Measurements from ENCODE around the gene DYNLT1. TPM values are rescaled to one million over a fixed set of nuclear protein-coding genes. Genes with fewer than 3 reads are reported as not detected.
"Not testable (repeated sequence)": the region's sequence is repeated elsewhere in the genome, so short reads cannot be mapped to it uniquely, and the experiment has no call there.

DYNLT1 gene
- total RNA-seq (2014; rRNA removed; shearing (Covaris generic)): 10.2 and 14.2 TPM in 2 replicates
- polyA plus RNA-seq (2015; cell fraction: cytosol; rRNA removed): 32.5 and 34.3 TPM in 2 replicates
- 47.9 and 50.1 TPM in 2 replicates for polyA plus RNA-seq (2015; cell fraction: nucleus; rRNA removed)

GRCh38 chr6:158644231-158645063 lies at the start of gene DYNLT1:
Gene DYNLT1 (minus strand): TSS chr6:158644743. CDS start chr6:158644708, 35 bp downstream.
- peak; percentile 85 for DNase-seq (ENCODE audit: low read depth, low spot score)
- in situ Hi-C loops (cut with HindIII; ENCODE audit: low pct_unique_long_range_greater_than_20kb, low sequenced_read_pairs): no loop called here

GRCh38 chr6:158688860-158689259 lies 44.3 kb upstream of the DYNLT1 start:
- in situ Hi-C loops (cut with HindIII; ENCODE audit: low pct_unique_long_range_greater_than_20kb, low sequenced_read_pairs): no loop called here
- DNase-seq (ENCODE audit: low read depth, low spot score): no peak

- no peak for DNase-seq (ENCODE audit: low read depth, low spot score)
- in situ Hi-C loops (cut with HindIII; ENCODE audit: low pct_unique_long_range_greater_than_20kb, low sequenced_read_pairs): no loop called here
These were observed 43.0 kb upstream of the DYNLT1 start for GRCh38 chr6:158687506-158687905.

GRCh38 chr6:158686791-158687381 lies 42.3 kb upstream of the DYNLT1 start:
- DNase-seq (ENCODE audit: low read depth, low spot score): no peak
- in situ Hi-C loops (cut with HindIII; ENCODE audit: low pct_unique_long_range_greater_than_20kb, low sequenced_read_pairs): no loop called here

GRCh38 chr6:158686311-158686710 lies 41.8 kb upstream of the DYNLT1 start:
- in situ Hi-C loops (cut with HindIII; ENCODE audit: low pct_unique_long_range_greater_than_20kb, low sequenced_read_pairs): no loop called here
- no peak for DNase-seq (ENCODE audit: low read depth, low spot score)

GRCh38 chr6:158684745-158685324 lies 40.3 kb upstream of the DYNLT1 start:
- no peak for DNase-seq (ENCODE audit: low read depth, low spot score)
- in situ Hi-C loops (cut with HindIII; ENCODE audit: low pct_unique_long_range_greater_than_20kb, low sequenced_read_pairs): no loop called here

- in situ Hi-C loops (cut with HindIII; ENCODE audit: low pct_unique_long_range_greater_than_20kb, low sequenced_read_pairs): no loop called here
- no peak for DNase-seq (ENCODE audit: low read depth, low spot score)
These were observed 39.8 kb upstream of the DYNLT1 start for GRCh38 chr6:158684311-158684710.

GRCh38 chr6:158680481-158680880 lies 35.9 kb upstream of the DYNLT1 start:
- no peak for DNase-seq (ENCODE audit: low read depth, low spot score)
- in situ Hi-C loops (cut with HindIII; ENCODE audit: low pct_unique_long_range_greater_than_20kb, low sequenced_read_pairs): no loop called here

GRCh38 chr6:158680015-158680414 lies 35.5 kb upstream of the DYNLT1 start:
- DNase-seq (ENCODE audit: low read depth, low spot score): no peak
- in situ Hi-C loops (cut with HindIII; ENCODE audit: low pct_unique_long_range_greater_than_20kb, low sequenced_read_pairs): no loop called here

GRCh38 chr6:158677906-158678578 lies 33.5 kb upstream of the DYNLT1 start:
- DNase-seq (ENCODE audit: low read depth, low spot score): no peak
- in situ Hi-C loops (cut with HindIII; ENCODE audit: low pct_unique_long_range_greater_than_20kb, low sequenced_read_pairs): no loop called here

GRCh38 chr6:158677094-158677493 lies 32.6 kb upstream of the DYNLT1 start:
- in situ Hi-C loops (cut with HindIII; ENCODE audit: low pct_unique_long_range_greater_than_20kb, low sequenced_read_pairs); DNase-seq (ENCODE audit: low read depth, low spot score): not testable (repeated sequence)

GRCh38 chr6:158674342-158675131 lies 30.0 kb upstream of the DYNLT1 start:
- in situ Hi-C loops (cut with HindIII; ENCODE audit: low pct_unique_long_range_greater_than_20kb, low sequenced_read_pairs): no loop called here
- DNase-seq (ENCODE audit: low read depth, low spot score): no peak

- no peak for DNase-seq (ENCODE audit: low read depth, low spot score)
- in situ Hi-C loops (cut with HindIII; ENCODE audit: low pct_unique_long_range_greater_than_20kb, low sequenced_read_pairs): no loop called here
These were observed 28.2 kb upstream of the DYNLT1 start for GRCh38 chr6:158672726-158673125.

GRCh38 chr6:158672119-158672518 lies 27.6 kb upstream of the DYNLT1 start:
- DNase-seq (ENCODE audit: low read depth, low spot score); in situ Hi-C loops (cut with HindIII; ENCODE audit: low pct_unique_long_range_greater_than_20kb, low sequenced_read_pairs): not testable (repeated sequence)

GRCh38 chr6:158669145-158670035 lies 24.8 kb upstream of the DYNLT1 start:
- in situ Hi-C loops (cut with HindIII; ENCODE audit: low pct_unique_long_range_greater_than_20kb, low sequenced_read_pairs): no loop called here
- no peak for DNase-seq (ENCODE audit: low read depth, low spot score)

- DNase-seq (ENCODE audit: low read depth, low spot score): no peak
- in situ Hi-C loops (cut with HindIII; ENCODE audit: low pct_unique_long_range_greater_than_20kb, low sequenced_read_pairs): no loop called here
These were observed 24.2 kb upstream of the DYNLT1 start for GRCh38 chr6:158668707-158669103.

Measured in SK-MEL-5 (cell line).